IPS-20b (cell line): Measurements from ENCODE around the gene SIRPA.

ENCODE experiments used
- H3K27ac ChIP-seq: one replicate; pipeline ENCODE4 v1.5.1; 2013; ENCODE audit warnings: low read length
- H3K27me3 ChIP-seq: 2 replicates; pipeline ENCODE4 v1.6.1; 2013; ENCODE audit warnings: mild to moderate bottlenecking, low read length, inconsistent platforms; ENCODE audit not compliant: insufficient read depth
- H3K36me3 ChIP-seq: 2 replicates; pipeline ENCODE4 v1.6.1; 2013; ENCODE audit warnings: low read depth, mild to moderate bottlenecking, inconsistent platforms, low read length, moderate library complexity; ENCODE audit not compliant: insufficient read depth
- H3K4me1 ChIP-seq: 2 replicates; pipeline ENCODE4 v1.6.1; 2013; ENCODE audit warnings: mild to moderate bottlenecking, control low read depth, inconsistent platforms, low read length, moderate library complexity; ENCODE audit not compliant: insufficient read depth
- H3K4me3 ChIP-seq: 2 replicates; pipeline ENCODE4 v1.5.1; 2013; ENCODE audit warnings: mild to moderate bottlenecking, low read length, inconsistent platforms
- H3K9ac ChIP-seq: 2 replicates; pipeline ENCODE4 v1.6.1; 2013; ENCODE audit warnings: low read depth, mild to moderate bottlenecking, inconsistent platforms, low read length, moderate library complexity
- H3K9me3 ChIP-seq: 2 replicates; pipeline ENCODE4 v1.6.1; 2013; ENCODE audit warnings: mild to moderate bottlenecking, low read depth, low read length, inconsistent platforms; ENCODE audit not compliant: insufficient read depth

The SIRPA gene

DNA sequence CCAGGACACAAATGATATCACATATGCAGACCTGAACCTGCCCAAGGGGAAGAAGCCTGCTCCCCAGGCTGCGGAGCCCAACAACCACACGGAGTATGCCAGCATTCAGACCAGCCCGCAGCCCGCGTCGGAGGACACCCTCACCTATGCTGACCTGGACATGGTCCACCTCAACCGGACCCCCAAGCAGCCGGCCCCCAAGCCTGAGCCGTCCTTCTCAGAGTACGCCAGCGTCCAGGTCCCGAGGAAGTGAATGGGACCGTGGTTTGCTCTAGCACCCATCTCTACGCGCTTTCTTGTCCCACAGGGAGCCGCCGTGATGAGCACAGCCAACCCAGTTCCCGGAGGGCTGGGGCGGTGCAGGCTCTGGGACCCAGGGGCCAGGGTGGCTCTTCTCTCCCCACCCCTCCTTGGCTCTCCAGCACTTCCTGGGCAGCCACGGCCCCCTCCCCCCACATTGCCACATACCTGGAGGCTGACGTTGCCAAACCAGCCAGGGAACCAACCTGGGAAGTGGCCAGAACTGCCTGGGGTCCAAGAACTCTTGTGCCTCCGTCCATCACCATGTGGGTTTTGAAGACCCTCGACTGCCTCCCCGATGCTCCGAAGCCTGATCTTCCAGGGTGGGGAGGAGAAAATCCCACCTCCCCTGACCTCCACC is 42.2 kb downstream of the SIRPA start:
- Histone ChIP-seq H3K4me1 (no peaks in the 10 kb centered on the region), H3K9me3 (no peaks in the 10 kb centered on the region), H3K27ac (no peak overlapping the region), H3K36me3 (no peaks in the 10 kb centered on the region), H3K27me3 (no peaks in the 10 kb centered on the region), H3K4me3 (no peak overlapping the region), H3K9ac (no peak overlapping the region)

DNA sequence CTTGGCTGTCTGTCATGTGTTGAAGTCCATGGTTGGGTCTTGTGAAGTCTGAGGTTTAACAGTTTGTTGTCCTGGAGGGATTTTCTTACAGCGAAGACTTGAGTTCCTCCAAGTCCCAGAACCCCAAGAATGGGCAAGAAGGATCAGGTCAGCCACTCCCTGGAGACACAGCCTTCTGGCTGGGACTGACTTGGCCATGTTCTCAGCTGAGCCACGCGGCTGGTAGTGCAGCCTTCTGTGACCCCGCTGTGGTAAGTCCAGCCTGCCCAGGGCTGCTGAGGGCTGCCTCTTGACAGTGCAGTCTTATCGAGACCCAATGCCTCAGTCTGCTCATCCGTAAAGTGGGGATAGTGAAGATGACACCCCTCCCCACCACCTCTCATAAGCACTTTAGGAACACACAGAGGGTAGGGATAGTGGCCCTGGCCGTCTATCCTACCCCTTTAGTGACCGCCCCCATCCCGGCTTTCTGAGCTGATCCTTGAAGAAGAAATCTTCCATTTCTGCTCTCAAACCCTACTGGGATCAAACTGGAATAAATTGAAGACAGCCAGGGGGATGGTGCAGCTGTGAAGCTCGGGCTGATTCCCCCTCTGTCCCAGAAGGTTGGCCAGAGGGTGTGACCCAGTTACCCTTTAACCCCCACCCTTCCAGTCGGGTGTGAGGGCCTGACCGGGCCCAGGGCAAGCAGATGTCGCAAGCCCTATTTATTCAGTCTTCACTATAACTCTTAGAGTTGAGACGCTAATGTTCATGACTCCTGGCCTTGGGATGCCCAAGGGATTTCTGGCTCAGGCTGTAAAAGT is 43.5 kb downstream of the SIRPA start:
- Histone ChIP-seq H3K27me3 (peaks cover 4% of the 10 kb centered on the region; the same call in 1 of the 2 replicates), H3K36me3 (no peaks in the 10 kb centered on the region), H3K27ac (no peak overlapping the region), H3K4me3 (no peak overlapping the region), H3K4me1 (no peaks in the 10 kb centered on the region), H3K9me3 (no peaks in the 10 kb centered on the region), H3K9ac (no peak overlapping the region)

DNA sequence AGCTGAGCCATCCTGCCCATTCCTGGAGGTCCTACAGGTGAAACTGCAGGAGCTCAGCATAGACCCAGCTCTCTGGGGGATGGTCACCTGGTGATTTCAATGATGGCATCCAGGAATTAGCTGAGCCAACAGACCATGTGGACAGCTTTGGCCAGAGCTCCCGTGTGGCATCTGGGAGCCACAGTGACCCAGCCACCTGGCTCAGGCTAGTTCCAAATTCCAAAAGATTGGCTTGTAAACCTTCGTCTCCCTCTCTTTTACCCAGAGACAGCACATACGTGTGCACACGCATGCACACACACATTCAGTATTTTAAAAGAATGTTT is 44.0 kb downstream of the SIRPA start:
- no peaks in the 10 kb centered on the region for H3K9me3 ChIP-seq
- no peak overlapping the region for H3K4me3 ChIP-seq
- peaks cover 10% of the 10 kb centered on the region; the same call in 1 of the 2 replicates for H3K27me3 ChIP-seq
- H3K36me3 ChIP-seq = no peaks in the 10 kb centered on the region
- H3K27ac ChIP-seq = no peak overlapping the region
- no peak overlapping the region for H3K9ac ChIP-seq
- H3K4me1 ChIP-seq = no peaks in the 10 kb centered on the region

DNA sequence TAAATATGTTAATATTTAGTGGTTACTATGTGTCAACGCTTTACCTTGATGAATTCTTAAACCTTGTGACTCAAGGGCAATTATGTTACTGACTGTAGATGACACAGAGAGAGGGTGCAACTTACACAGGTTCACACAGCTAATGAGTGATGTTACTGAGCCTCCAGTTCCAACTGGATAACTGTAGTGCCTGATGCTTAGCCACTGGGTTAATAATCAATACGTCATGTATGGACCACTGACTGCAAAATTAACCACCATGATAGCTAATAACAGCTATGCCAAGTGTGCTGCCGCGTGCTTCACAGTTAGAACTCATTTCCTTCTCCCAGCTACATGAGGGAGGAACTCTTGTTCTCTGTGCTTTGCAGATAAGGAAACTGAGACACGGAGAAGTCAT is 45.4 kb downstream of the SIRPA start:
- no peaks in the 10 kb centered on the region for H3K9me3 ChIP-seq
- no peak overlapping the region for H3K9ac ChIP-seq
- H3K4me3 ChIP-seq = no peak overlapping the region
- H3K4me1 ChIP-seq = no peaks in the 10 kb centered on the region
- peaks cover 23% of the 10 kb centered on the region for H3K27me3 ChIP-seq
- no peak overlapping the region for H3K27ac ChIP-seq
- H3K36me3 ChIP-seq = no peaks in the 10 kb centered on the region

DNA sequence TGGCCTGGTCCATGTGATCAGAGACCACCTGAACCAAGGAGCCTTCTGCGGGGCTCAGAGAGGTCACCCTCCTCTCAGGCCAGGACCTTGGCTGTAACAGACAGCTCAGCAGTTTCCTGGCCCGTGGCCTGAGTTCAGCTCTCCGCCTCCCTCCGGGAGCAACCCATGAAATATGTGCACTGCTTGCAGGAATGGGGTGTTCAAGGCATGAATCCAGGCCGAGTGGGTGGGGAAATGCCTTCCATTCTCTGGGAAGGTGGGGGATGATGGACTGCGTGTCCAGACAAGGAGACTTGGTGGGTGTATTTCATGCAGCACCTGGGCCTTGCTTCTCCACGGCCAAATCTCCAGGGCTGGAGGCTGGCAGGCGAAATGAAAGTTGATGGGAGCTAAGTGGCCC is 46.0 kb downstream of the SIRPA start:
- no peak overlapping the region for H3K9ac ChIP-seq
- H3K36me3 ChIP-seq = no peaks in the 10 kb centered on the region
- H3K4me3 ChIP-seq = no peak overlapping the region
- no peaks in the 10 kb centered on the region; the same call in 1 of the 2 replicates for H3K4me1 ChIP-seq
- H3K9me3 ChIP-seq = no peaks in the 10 kb centered on the region
- H3K27me3 ChIP-seq = peaks cover 29% of the 10 kb centered on the region
- H3K27ac ChIP-seq = no peak overlapping the region

DNA sequence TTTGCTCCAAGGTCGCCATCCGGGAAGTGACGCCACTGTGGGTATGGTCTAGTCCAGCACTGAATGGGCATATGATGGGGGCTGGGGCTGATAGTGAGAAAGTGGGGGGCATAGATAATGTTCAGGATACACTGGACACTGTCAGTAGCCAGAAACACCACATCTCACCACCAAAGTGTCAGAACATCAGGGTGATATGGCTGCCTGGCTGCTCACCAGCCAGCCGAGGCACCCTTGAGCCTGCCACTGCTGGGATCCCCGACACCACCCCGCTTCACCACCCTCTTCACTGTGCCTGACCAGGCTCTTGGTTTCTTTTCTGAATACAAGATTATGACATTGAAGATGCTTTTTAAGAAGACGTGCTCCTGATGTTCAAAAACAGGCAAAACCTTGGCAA is 46.9 kb downstream of the SIRPA start:
- no peak overlapping the region for H3K9ac ChIP-seq
- no peak overlapping the region for H3K4me3 ChIP-seq
- H3K27ac ChIP-seq = no peak overlapping the region
- H3K36me3 ChIP-seq = no peaks in the 10 kb centered on the region
- peaks cover 37% of the 10 kb centered on the region for H3K27me3 ChIP-seq
- no peaks in the 10 kb centered on the region; the same call in 1 of the 2 replicates for H3K4me1 ChIP-seq
- H3K9me3 ChIP-seq = no peaks in the 10 kb centered on the region

DNA sequence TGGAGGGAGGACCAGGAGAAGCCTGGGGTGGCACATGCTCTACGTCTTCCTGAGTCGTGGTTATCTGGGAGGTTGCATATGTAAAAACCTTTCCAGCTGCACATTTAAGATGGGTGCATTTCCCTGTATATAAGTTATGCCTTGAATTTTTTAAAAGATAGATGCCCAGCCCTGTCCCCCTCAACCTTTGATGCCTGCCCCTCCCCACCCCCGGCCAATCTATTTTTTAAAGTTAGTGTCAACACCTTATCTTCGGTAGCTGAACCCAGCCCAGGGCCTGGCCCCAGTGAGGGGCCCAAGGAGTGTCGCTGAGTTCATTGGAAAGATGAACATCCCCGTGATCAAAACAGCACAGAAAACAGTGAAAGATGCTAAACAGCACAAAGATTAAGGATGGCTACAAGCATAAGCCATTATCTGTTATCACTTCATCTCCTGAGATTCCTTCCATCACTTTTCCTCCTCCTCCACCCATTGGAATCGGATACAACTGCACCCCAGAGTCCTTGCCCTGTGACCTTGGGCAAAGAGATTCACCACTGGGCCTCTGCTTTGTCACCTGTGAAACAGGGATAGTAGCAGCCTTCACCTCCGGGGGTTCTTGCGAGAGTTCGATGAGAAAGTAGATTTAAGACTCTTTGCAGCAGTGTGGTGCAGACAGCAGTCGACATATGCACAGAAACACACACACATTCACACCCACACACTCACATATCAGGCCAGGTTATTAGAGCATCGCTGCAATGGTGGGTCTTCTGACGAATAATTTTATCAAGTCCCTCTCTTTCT is 47.5 kb downstream of the SIRPA start:
- H3K4me1 ChIP-seq = peaks cover 2% of the 10 kb centered on the region; the same call in 1 of the 2 replicates

DNA sequence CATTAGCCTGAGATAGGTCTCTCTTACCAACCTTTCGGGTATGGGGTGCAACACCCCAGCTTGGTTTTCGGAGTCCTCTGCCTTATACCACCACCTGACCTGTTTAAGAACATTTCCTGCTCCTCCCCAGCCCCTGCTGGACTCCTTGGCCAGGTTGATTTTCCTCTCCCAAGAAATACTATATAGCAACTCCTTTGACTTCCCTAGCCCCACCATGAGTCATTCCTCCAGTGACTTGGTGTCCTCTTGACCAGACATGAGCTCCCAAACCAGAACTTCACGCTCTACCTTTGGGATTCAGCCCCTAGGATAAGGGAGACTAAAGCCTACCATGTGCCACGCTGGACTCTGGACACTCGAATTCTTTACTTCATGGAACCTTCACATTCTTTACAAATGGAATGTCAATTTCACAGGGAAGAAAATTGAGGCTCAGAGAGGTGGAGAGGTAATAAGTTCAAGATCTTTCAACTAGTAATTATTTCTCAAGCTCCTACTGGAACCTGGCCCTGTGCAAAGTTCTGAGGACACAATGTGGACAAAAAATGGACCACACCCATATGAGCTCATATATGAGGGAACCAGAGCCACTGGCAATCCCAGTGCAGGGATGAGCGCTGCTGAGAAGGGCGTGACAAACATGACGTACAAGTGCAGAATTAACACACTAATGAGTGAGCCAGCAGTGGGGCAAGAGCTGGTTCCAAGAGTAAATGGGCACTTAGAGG is 48.2 kb downstream of the SIRPA start:
- peaks cover 51% of the 10 kb centered on the region for H3K27me3 ChIP-seq
- H3K27ac ChIP-seq = no peak overlapping the region
- H3K4me3 ChIP-seq = no peak overlapping the region
- no peaks in the 10 kb centered on the region for H3K36me3 ChIP-seq
- H3K9ac ChIP-seq = no peak overlapping the region
- no peaks in the 10 kb centered on the region for H3K9me3 ChIP-seq
- peaks cover 4% of the 10 kb centered on the region; the same call in 1 of the 2 replicates for H3K4me1 ChIP-seq

More for the DNA sequence above, 47.5 kb downstream of the SIRPA start:
- Histone ChIP-seq H3K9ac (no peak overlapping the region), H3K9me3 (no peaks in the 10 kb centered on the region), H3K27ac (no peak overlapping the region), H3K36me3 (no peaks in the 10 kb centered on the region), H3K4me3 (no peak overlapping the region), H3K27me3 (peaks cover 44% of the 10 kb centered on the region)

DNA sequence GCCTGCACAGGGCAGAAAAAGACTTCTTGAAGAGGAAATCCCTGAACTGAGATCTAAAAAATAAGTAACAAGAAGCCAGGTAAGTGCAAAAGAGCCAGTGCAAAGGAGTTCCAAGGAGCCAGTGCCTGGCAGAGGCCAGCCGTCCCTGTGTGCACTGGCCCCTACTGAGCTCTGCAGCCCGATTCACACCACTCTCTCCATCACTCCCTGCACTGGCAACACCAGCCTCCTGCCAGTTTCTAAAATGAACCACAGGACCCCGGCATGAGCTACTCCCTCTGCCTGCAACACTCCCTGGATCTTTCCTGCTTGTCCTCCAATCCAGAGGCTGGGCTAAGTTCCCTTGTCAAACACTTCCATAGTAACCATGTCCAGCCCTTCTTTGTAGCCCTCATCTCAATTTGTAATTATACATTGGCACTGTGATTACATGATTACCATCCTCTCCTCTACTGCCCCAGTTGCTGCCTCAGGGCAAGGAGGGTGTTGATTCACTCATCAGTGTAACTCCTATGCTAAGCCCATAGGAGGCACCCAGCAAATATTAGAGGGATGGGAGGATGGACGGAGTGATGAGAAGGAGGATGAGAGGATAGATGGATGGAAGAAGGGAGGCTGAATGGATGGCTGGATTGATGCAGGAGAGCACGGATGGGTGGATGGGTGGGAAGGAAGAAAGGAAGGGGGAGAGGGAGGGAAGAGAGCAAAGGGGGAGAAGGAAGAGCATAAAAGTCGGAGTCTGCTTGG is 49.3 kb downstream of the SIRPA start:
- Histone ChIP-seq H3K27ac (no peak overlapping the region), H3K4me3 (no peak overlapping the region), H3K4me1 (peaks cover 4% of the 10 kb centered on the region; the same call in 1 of the 2 replicates), H3K9ac (no peak overlapping the region), H3K36me3 (no peaks in the 10 kb centered on the region), H3K27me3 (peaks cover 51% of the 10 kb centered on the region), H3K9me3 (no peaks in the 10 kb centered on the region)

DNA sequence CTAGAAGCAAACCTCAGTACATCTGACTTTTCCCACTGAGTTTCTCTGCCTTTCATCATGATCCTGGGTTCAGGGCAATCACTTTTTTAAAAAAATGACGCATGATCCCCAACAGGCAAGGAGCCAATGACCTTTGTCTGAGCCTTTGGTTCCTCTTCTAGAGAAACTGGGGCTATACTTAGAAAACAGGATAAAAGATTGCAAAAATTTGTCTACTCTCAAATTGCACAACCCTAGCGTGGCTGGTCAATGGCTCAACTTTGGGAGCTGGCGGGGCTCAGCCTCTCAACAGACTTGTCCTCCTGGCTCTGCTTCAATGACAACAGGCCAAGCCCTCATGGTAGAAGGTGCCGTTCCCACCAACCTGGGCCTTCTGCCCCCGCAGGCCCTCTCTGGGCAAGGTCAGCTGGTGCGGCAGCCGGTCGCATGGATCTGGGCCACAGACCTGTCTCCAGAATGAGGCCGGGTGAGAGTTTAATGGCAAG is 50.0 kb downstream of the SIRPA start:
- H3K4me3 ChIP-seq = no peak overlapping the region
- H3K27me3 ChIP-seq = peaks cover 51% of the 10 kb centered on the region
- no peak overlapping the region for H3K27ac ChIP-seq
- H3K36me3 ChIP-seq = no peaks in the 10 kb centered on the region
- no peaks in the 10 kb centered on the region for H3K9me3 ChIP-seq
- peaks cover 8% of the 10 kb centered on the region; the same call in 1 of the 2 replicates for H3K4me1 ChIP-seq
- no peak overlapping the region for H3K9ac ChIP-seq
